Muscle of leg (tissue), 11 donors: ENCODE results near the gene YAE1. TPM values are rescaled to one million over a fixed set of nuclear protein-coding genes. Genes with fewer than 3 reads are reported as not detected.

Experiments
- DNase-seq: peaks from one replicate; pipeline ENCODE4 v3.0.0; 2013
- H3K27ac ChIP-seq: one replicate; pipeline ENCODE4 v1.5.1; 2013; ENCODE audit warnings: mild to moderate bottlenecking, low read length, control low read depth
- H3K27me3 ChIP-seq: one replicate; pipeline ENCODE4 v1.6.1; 2013; ENCODE audit warnings: low read length; ENCODE audit not compliant: control insufficient read depth, insufficient read depth
- H3K36me3 ChIP-seq: one replicate; pipeline ENCODE4 v1.6.1; 2013; ENCODE audit warnings: low read length; ENCODE audit not compliant: control insufficient read depth, insufficient read depth
- H3K4me1 ChIP-seq: one replicate; pipeline ENCODE4 v1.6.1; 2013; ENCODE audit warnings: low read length; ENCODE audit not compliant: control insufficient read depth, insufficient read depth
- H3K4me3 ChIP-seq: one replicate; pipeline ENCODE4 v1.5.1; 2013; ENCODE audit warnings: low read length, control low read depth
- H3K9me3 ChIP-seq: replicated peaks from 2 replicates; pipeline ENCODE4 v1.6.1; 2013; ENCODE audit warnings: low read depth, low read length; ENCODE audit not compliant: control insufficient read depth
- WGBS: methylation state at CpG from one replicate; pipeline ENCODE4 v1.1.5; 2013; ENCODE audit warnings: missing lambda C conversion rate; ENCODE audit not compliant: insufficient coverage; 5-methylcytosine and 5-hydroxymethylcytosine counted together
- polyA plus RNA-seq, 8 donors: library from polyadenylated mRNA; unstranded; fragments of 120-200 nt; gene quantifications; one replicate each; pipeline versions ENCODE4 v1.2.1 to v1.2.3, GENCODE V29; 2013; ENCODE audit warnings: inconsistent platforms in 1 of 8, low replicate concordance in 1 of 8; ENCODE audit not compliant: insufficient read length in 8 of 8, insufficient read depth in 1 of 8
- total RNA-seq: library from RNA; stranded (reverse); fragments of 120-200 nt; gene quantifications from one replicate; pipeline ENCODE4 v1.2.4, GENCODE V29; 2013

YAE1 gene
- total and polyA plus RNA-seq, 9 donors = 20.4 to 32.4 (median 25.3) TPM

GRCh38 chr7:39603924-39604323 is 37.7 kb downstream of the YAE1 start:
- H3K9me3 ChIP-seq = no peaks in the 10 kb centered on the region
- no peak for DNase-seq
- no peak overlapping the region for H3K4me3 ChIP-seq

GRCh38 chr7:39605087-39605486 is 38.9 kb downstream of the YAE1 start:
- WGBS = no CpG with 5 or more reads among the region's 1 CpG

More at GRCh38 chr7:39603924-39604323, 37.7 kb downstream of the YAE1 start:
- no peaks in the 10 kb centered on the region for H3K27me3 ChIP-seq
- peak overlapping the region; percentile 29 for H3K27ac ChIP-seq
- no peaks in the 10 kb centered on the region for H3K4me1 ChIP-seq
- H3K36me3 ChIP-seq = no peaks in the 10 kb centered on the region

GRCh38 chr7:39606352-39606751 is 40.1 kb downstream of the YAE1 start:
- H3K27me3 ChIP-seq = no peaks in the 10 kb centered on the region
- no peak overlapping the region for H3K27ac ChIP-seq
- H3K9me3 ChIP-seq = no peaks in the 10 kb centered on the region
- no peaks in the 10 kb centered on the region for H3K36me3 ChIP-seq
- peaks cover 5% of the 10 kb centered on the region for H3K4me1 ChIP-seq
- WGBS = no CpG with 5 or more reads among the region's 2 CpGs
- no peak overlapping the region for H3K4me3 ChIP-seq
- DNase-seq = no peak

More at GRCh38 chr7:39605087-39605486, 38.9 kb downstream of the YAE1 start:
- DNase-seq = no peak
- H3K27me3 ChIP-seq = no peaks in the 10 kb centered on the region
- peaks cover 4% of the 10 kb centered on the region for H3K4me1 ChIP-seq
- no peak overlapping the region for H3K4me3 ChIP-seq
- H3K36me3 ChIP-seq = no peaks in the 10 kb centered on the region
- no peak overlapping the region for H3K27ac ChIP-seq
- no peaks in the 10 kb centered on the region for H3K9me3 ChIP-seq

- no peaks in the 10 kb centered on the region for H3K36me3 ChIP-seq
- H3K27ac ChIP-seq = no peak overlapping the region
- H3K4me3 ChIP-seq = no peak overlapping the region
- peaks cover 5% of the 10 kb centered on the region for H3K4me1 ChIP-seq
- no CpG with 5 or more reads among the region's 2 CpGs for WGBS
- H3K27me3 ChIP-seq = no peaks in the 10 kb centered on the region
- H3K9me3 ChIP-seq = no peaks in the 10 kb centered on the region
- DNase-seq = no peak
Measured at GRCh38 chr7:39606941-39607340, 40.7 kb downstream of the YAE1 start.

GRCh38 chr7:39607865-39608264 is 41.7 kb downstream of the YAE1 start:
- WGBS = no CpG with 5 or more reads among the region's 2 CpGs

GRCh38 chr7:39608278-39608677 is 42.1 kb downstream of the YAE1 start:
- Histone ChIP-seq H3K36me3 (no peaks in the 10 kb centered on the region), H3K27me3 (no peaks in the 10 kb centered on the region), H3K4me3 (no peak overlapping the region), H3K9me3 (no peaks in the 10 kb centered on the region), H3K27ac (peak overlapping the region; percentile 80), H3K4me1 (peaks cover 5% of the 10 kb centered on the region)
- no peak for DNase-seq
- 70% methylated on average over 1 of the region's 3 CpGs for WGBS

More at GRCh38 chr7:39607865-39608264, 41.7 kb downstream of the YAE1 start:
- no peaks in the 10 kb centered on the region for H3K36me3 ChIP-seq
- H3K4me1 ChIP-seq = peaks cover 5% of the 10 kb centered on the region
- H3K9me3 ChIP-seq = no peaks in the 10 kb centered on the region
- no peak for DNase-seq
- H3K27me3 ChIP-seq = no peaks in the 10 kb centered on the region
- no peak overlapping the region for H3K4me3 ChIP-seq
- H3K27ac ChIP-seq = no peak overlapping the region

- peak overlapping the region; percentile 24 for H3K4me3 ChIP-seq
- WGBS = under 1% methylated on average over 32 of the region's 36 CpGs
- peak overlapping the region; percentile 80 for H3K27ac ChIP-seq
- H3K4me1 ChIP-seq = peaks cover 5% of the 10 kb centered on the region
- no peaks in the 10 kb centered on the region for H3K27me3 ChIP-seq
- DNase-seq = peak; percentile 94
- no peaks in the 10 kb centered on the region for H3K36me3 ChIP-seq
- H3K9me3 ChIP-seq = no peaks in the 10 kb centered on the region
Measured at GRCh38 chr7:39609113-39609934, 43.1 kb downstream of the YAE1 start.

- H3K9me3 ChIP-seq = no peaks in the 10 kb centered on the region
- H3K4me3 ChIP-seq = peak overlapping the region; percentile 24
- WGBS = 56% methylated on average over 3 of the region's 5 CpGs
- peak overlapping the region; percentile 80 for H3K27ac ChIP-seq
- no peak for DNase-seq
- no peaks in the 10 kb centered on the region for H3K36me3 ChIP-seq
- no peaks in the 10 kb centered on the region for H3K27me3 ChIP-seq
- H3K4me1 ChIP-seq = peaks cover 5% of the 10 kb centered on the region
Measured at GRCh38 chr7:39609935-39610263, 43.7 kb downstream of the YAE1 start.

GRCh38 chr7:39613577-39613976 is 47.4 kb downstream of the YAE1 start:
- no peaks in the 10 kb centered on the region for H3K36me3 ChIP-seq
- WGBS = 78% methylated on average over 1 of the region's 4 CpGs
- H3K9me3 ChIP-seq = no peaks in the 10 kb centered on the region
- no peak overlapping the region for H3K4me3 ChIP-seq
- H3K27ac ChIP-seq = no peak overlapping the region
- DNase-seq = no peak
- no peaks in the 10 kb centered on the region for H3K27me3 ChIP-seq
- H3K4me1 ChIP-seq = peaks cover 5% of the 10 kb centered on the region

- no peaks in the 10 kb centered on the region for H3K27me3 ChIP-seq
- no peak for DNase-seq
- no peak overlapping the region for H3K4me3 ChIP-seq
- peaks cover 5% of the 10 kb centered on the region for H3K4me1 ChIP-seq
- H3K9me3 ChIP-seq = no peaks in the 10 kb centered on the region
- no peak overlapping the region for H3K27ac ChIP-seq
- no peaks in the 10 kb centered on the region for H3K36me3 ChIP-seq
- WGBS = no CpG with 5 or more reads among the region's 2 CpGs
Measured at GRCh38 chr7:39614299-39614698, 48.1 kb downstream of the YAE1 start.
